Activated naive CD8-positive, alpha-beta T cell treated with anti-CD3 and anti-CD28 coated beads, Interleukin-2, amount 50 U/mL, for 16 hours (primary cell): ENCODE results near the gene CSNK1A1.
"Not testable (repeated sequence)": the region's sequence is repeated elsewhere in the genome, so short reads cannot be mapped to it uniquely, and the experiment has no call there.

Experiments
- DNase-seq: peaks from one replicate; pipeline ENCODE4 v3.0.0-alpha.2; 2020; ENCODE audit warnings: low read depth, low spot score

CSNK1A1 gene

GRCh38 chr5:149490599-149491485 lies 60.4 kb downstream of the CSNK1A1 start:
- no peak for DNase-seq

GRCh38 chr5:149489605-149490037 lies 61.6 kb downstream of the CSNK1A1 start:
- no peak for DNase-seq

- no peak for DNase-seq
Observed at GRCh38 chr5:149488645-149489306, 62.5 kb downstream of the CSNK1A1 start.

GRCh38 chr5:149487672-149488071 lies 63.6 kb downstream of the CSNK1A1 start:
- DNase-seq: no peak

- DNase-seq: no peak
Observed at GRCh38 chr5:149486726-149487635, 64.3 kb downstream of the CSNK1A1 start.

GRCh38 chr5:149485655-149486615 lies 65.3 kb downstream of the CSNK1A1 start:
- DNase-seq: no peak

GRCh38 chr5:149481485-149481884 lies 69.8 kb downstream of the CSNK1A1 start:
- no peak for DNase-seq

- DNase-seq: no peak
Observed at GRCh38 chr5:149478761-149479160, 72.5 kb downstream of the CSNK1A1 start.

- no peak for DNase-seq
Observed at GRCh38 chr5:149475777-149476176, 75.5 kb downstream of the CSNK1A1 start.

- no peak for DNase-seq
Observed at GRCh38 chr5:149474198-149474597, 77.0 kb downstream of the CSNK1A1 start.

GRCh38 chr5:149473441-149473840 lies 77.8 kb downstream of the CSNK1A1 start:
- no peak for DNase-seq

GRCh38 chr5:149472399-149472798 lies 78.8 kb downstream of the CSNK1A1 start:
- DNase-seq: no peak

- no peak for DNase-seq
Observed at GRCh38 chr5:149471406-149472183, 79.6 kb downstream of the CSNK1A1 start.

- no peak for DNase-seq
Observed at GRCh38 chr5:149470942-149471341, 80.3 kb downstream of the CSNK1A1 start.

GRCh38 chr5:149466457-149466972 lies 84.7 kb downstream of the CSNK1A1 start:
- DNase-seq: no peak

- no peak for DNase-seq
Observed at GRCh38 chr5:149464796-149465489, 86.3 kb downstream of the CSNK1A1 start.

- not testable (repeated sequence) for DNase-seq
Observed at GRCh38 chr5:149461907-149462306, 89.3 kb downstream of the CSNK1A1 start.

GRCh38 chr5:149459891-149460290 lies 91.3 kb downstream of the CSNK1A1 start:
- no peak for DNase-seq

GRCh38 chr5:149457393-149457763 lies 93.9 kb downstream of the CSNK1A1 start:
- DNase-seq: no peak
